ENCODE measurements around the gene CCDC71L. TPM values are rescaled to one million over a fixed set of nuclear protein-coding genes. Genes with fewer than 3 reads are reported as not detected.

CCDC71L gene
- total RNA-seq, 1 experiment from 2014 or later, result 13.0 TPM

DNA sequence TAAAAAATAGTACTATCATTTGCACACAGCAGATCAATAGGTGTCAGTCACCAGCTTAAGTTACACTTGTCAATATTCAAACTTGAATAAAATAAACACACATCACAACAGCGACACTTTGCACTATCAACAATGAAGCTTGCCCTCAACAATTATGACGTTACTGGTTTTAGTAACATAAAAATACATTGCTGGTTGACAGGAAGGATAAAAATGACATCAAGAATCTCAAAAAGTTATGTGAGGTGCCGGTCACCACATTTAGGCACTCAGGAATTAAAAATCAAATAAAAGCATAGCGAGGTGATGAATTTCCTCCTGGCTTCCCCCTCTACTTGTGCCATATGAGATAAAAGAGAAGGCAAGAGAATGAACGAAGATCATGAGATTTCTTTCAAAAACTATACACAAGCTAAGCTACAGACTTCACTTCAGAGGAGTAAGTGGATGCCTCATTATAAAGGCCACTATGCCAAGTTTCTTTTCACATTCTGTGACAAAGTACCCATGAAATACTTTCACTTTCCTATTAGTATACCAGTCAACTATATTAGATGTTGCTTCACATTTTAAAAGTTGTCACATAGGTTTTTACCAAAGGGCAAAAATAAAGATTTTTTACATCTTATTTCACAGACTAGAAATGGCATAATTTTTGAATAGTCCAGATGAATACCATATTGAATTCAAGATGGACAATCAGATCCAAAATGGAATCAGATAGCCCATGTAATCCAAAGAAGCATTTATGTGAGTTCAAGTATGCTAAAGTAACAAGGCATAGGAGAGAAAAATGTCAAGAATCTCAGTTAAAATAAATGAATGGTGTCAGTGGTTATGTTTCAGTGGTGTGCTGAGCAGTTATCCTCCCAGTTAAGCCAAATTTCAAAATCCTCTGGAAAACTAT, 3.6 kb downstream of the CCDC71L start:
- ChIA-PET POLR2A (interaction anchor here (0.6 to 2.3 kb wide), 2 partner anchors 232 to 441 kb away, joined by 3 to 5 read pairs; no protein-coding TSS in a partner anchor), CTCF (interaction anchor here (0.6 to 9.4 kb wide), 7 partner anchors 15 to 480 kb away, joined by 3 to 133 read pairs (median 7); no protein-coding TSS in a partner anchor)
- Mint-ChIP-seq H3K9me3 (ENCODE audit: unreplicated experiment) (no peaks in the 10 kb centered on the region), H3K27me3 (ENCODE audit: insufficient read depth, unreplicated experiment) (no peaks in the 10 kb centered on the region), H3K4me1 (ENCODE audit: insufficient read depth, unreplicated experiment) (peaks cover 14% of the 10 kb centered on the region), H3K4me3 (ENCODE audit: unreplicated experiment) (no peak overlapping the region), H3K27ac (ENCODE audit: low read depth, unreplicated experiment) (no peak overlapping the region), H3K36me3 (ENCODE audit: insufficient read depth, unreplicated experiment) (no peaks in the 10 kb centered on the region)
- intact Hi-C loops (cut with micrococcal nuclease), result no loop called here
- BruUV-seq (replicated peaks), result no TSS peak
- no peak for DNase-seq (ENCODE audit: unreplicated experiment)
- TF ChIP-seq, protein P1, sequence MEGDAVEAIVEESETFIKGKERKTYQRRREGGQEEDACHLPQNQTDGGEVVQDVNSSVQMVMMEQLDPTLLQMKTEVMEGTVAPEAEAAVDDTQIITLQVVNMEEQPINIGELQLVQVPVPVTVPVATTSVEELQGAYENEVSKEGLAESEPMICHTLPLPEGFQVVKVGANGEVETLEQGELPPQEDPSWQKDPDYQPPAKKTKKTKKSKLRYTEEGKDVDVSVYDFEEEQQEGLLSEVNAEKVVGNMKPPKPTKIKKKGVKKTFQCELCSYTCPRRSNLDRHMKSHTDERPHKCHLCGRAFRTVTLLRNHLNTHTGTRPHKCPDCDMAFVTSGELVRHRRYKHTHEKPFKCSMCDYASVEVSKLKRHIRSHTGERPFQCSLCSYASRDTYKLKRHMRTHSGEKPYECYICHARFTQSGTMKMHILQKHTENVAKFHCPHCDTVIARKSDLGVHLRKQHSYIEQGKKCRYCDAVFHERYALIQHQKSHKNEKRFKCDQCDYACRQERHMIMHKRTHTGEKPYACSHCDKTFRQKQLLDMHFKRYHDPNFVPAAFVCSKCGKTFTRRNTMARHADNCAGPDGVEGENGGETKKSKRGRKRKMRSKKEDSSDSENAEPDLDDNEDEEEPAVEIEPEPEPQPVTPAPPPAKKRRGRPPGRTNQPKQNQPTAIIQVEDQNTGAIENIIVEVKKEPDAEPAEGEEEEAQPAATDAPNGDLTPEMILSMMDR (IDR thresholded peaks at IDR 0.05; ENCODE audit: unreplicated experiment), result no peak

DNA sequence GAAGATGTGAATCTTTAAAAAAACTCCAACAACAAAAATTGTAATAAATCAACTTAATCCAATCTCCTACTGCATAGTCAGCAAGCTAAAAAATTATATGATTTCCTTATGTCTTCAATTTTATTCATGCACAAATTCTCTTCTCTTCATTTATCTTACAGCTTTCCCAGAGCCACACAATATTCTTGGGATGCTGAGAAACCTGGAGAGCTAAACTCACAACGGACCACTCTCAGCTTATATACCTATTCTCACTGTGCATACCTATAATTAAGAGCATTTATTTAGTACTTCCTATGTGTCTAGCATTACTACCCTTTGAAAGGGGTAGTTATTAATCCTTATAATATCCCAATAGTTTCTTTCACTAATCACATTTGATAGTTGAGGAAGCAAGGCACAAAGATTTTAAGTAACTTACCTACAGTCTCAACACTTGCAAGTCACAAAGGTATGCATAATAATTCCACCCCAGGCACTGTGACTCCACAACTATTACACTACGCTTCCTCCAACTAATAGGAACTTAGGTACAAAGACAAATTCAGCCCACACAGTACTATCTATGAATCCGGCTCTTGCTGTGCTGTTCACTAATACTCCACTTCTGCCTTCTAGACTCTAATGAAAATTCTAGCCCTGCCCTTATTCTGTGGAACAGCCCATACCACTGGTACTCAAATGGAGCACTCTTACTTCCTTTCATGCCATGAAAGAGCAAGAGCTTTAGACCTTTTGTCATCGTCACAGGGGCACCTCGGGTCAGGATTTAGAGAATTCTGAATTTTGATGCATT, 5.1 kb downstream of the CCDC71L start:
- intact Hi-C loops (cut with micrococcal nuclease), result no loop called here
- CTCF ChIA-PET, result interaction anchor here (1.3 to 9.4 kb wide), 3 partner anchors 74 to 112 kb away, joined by 3 to 133 read pairs (median 94); no protein-coding TSS in a partner anchor
- POLR2A ChIA-PET, result no interaction called here

DNA sequence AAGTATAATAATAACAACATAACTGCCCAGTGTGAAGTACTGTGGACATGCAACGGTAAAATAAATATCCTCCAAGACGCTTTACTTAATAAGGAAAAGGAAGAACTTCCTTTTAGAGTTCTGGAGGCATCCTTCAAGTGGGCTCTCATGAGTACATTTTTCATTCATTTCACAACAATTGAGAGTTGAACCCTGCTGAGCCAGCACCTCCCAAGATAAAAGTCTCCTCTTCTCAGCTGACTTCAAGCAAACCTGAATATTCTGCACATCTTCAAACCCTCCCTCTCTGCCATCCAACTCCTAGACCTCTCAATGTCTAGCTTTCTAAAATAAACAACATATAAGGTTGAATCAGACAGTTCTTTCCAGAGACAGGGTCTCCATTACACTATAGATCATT, 7.5 kb downstream of the CCDC71L start:
- CTCF ChIA-PET, result interaction anchor here (0.6 to 9.4 kb wide), 4 partner anchors 83 to 476 kb away, joined by 3 to 133 read pairs (median 5); no protein-coding TSS in a partner anchor
- H3K9me3 Mint-ChIP-seq (ENCODE audit: unreplicated experiment), result no peaks in the 10 kb centered on the region
- no peak overlapping the region for H3K4me3 Mint-ChIP-seq (ENCODE audit: unreplicated experiment)
- BruUV-seq (replicated peaks), result no TSS peak
- DNase-seq (ENCODE audit: unreplicated experiment), result no peak
- intact Hi-C loops (cut with micrococcal nuclease), result no loop called here
- no peaks in the 10 kb centered on the region for H3K36me3 Mint-ChIP-seq (ENCODE audit: insufficient read depth, unreplicated experiment)
- H3K4me1 Mint-ChIP-seq (ENCODE audit: insufficient read depth, unreplicated experiment), result no peaks in the 10 kb centered on the region
- no peak overlapping the region for H3K27ac Mint-ChIP-seq (ENCODE audit: low read depth, unreplicated experiment)
- H3K27me3 Mint-ChIP-seq (ENCODE audit: insufficient read depth, unreplicated experiment), result no peaks in the 10 kb centered on the region
- TF ChIP-seq, protein P1 (IDR thresholded peaks at IDR 0.05; ENCODE audit: unreplicated experiment), result no peak
- POLR2A ChIA-PET, result no interaction called here

More for the DNA sequence above, 5.1 kb downstream of the CCDC71L start:
- TF ChIP-seq, protein P1 (IDR thresholded peaks at IDR 0.05; ENCODE audit: unreplicated experiment), result no peak
- Mint-ChIP-seq H3K4me3 (ENCODE audit: unreplicated experiment) (no peak overlapping the region), H3K27ac (ENCODE audit: low read depth, unreplicated experiment) (no peak overlapping the region), H3K27me3 (ENCODE audit: insufficient read depth, unreplicated experiment) (no peaks in the 10 kb centered on the region), H3K9me3 (ENCODE audit: unreplicated experiment) (no peaks in the 10 kb centered on the region), H3K4me1 (ENCODE audit: insufficient read depth, unreplicated experiment) (peaks cover 9% of the 10 kb centered on the region), H3K36me3 (ENCODE audit: insufficient read depth, unreplicated experiment) (no peaks in the 10 kb centered on the region)
- no TSS peak for BruUV-seq (replicated peaks)
- DNase-seq (ENCODE audit: unreplicated experiment), result no peak

DNA sequence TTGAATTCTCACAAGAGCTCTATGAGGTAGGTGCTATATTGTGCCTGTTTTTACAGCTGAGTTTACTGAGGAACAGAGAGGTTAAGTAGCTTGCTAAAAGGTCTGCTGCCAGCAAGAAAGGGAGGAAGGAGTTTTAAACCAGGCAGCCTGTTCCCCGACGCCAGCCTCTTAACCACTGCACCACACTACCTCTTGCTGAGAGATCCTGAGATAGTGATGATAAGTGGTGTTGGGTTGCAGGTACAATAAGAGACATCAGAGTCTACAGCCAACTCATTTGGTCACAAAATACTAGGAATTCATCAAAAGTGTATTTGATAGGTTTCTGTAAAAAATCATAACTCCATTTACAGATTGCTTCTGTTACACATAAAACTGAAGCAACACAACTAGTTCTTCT, 8.0 kb downstream of the CCDC71L start:
- ChIA-PET CTCF (interaction anchor here (9.4 kb wide), 1 partner anchor 109 kb away, joined by 133 read pairs; no protein-coding TSS in a partner anchor), POLR2A (interaction anchor here (0.5 to 0.8 kb wide), 2 partner anchors 11 to 678 kb away, joined by 3 read pairs; no protein-coding TSS in a partner anchor)
- no peaks in the 10 kb centered on the region for H3K27me3 Mint-ChIP-seq (ENCODE audit: insufficient read depth, unreplicated experiment)
- H3K4me3 Mint-ChIP-seq (ENCODE audit: unreplicated experiment), result no peak overlapping the region
- no peak for DNase-seq (ENCODE audit: unreplicated experiment)
- intact Hi-C loops (cut with micrococcal nuclease), result no loop called here
- TF ChIP-seq, protein P1 (IDR thresholded peaks at IDR 0.05; ENCODE audit: unreplicated experiment), result no peak
- H3K36me3 Mint-ChIP-seq (ENCODE audit: insufficient read depth, unreplicated experiment), result no peaks in the 10 kb centered on the region
- no TSS peak for BruUV-seq (replicated peaks)
- H3K9me3 Mint-ChIP-seq (ENCODE audit: unreplicated experiment), result no peaks in the 10 kb centered on the region
- no peak overlapping the region for H3K27ac Mint-ChIP-seq (ENCODE audit: low read depth, unreplicated experiment)
- no peaks in the 10 kb centered on the region for H3K4me1 Mint-ChIP-seq (ENCODE audit: insufficient read depth, unreplicated experiment)

Data from MCF 10A (cell line).